Midbrain (tissue), 1 donor: ENCODE data around the gene MCM3.

Source experiments
- DNase-seq: peaks from one replicate; lab custom pipeline; 2025; lab: John Stamatoyannopoulos, UW

Gene MCM3

GRCh38 chr6:52284460-52285176, at the start of gene MCM3:
Gene MCM3 (minus strand): TSS chr6:52284742. CDS start chr6:52284674, 68 bp downstream.
- peak; percentile 100 for DNase-seq

GRCh38 chr6:52333840-52334200, 49.3 kb upstream of the MCM3 start:
- no peak for DNase-seq

GRCh38 chr6:52331793-52332457, 47.4 kb upstream of the MCM3 start:
- no peak for DNase-seq

GRCh38 chr6:52330470-52330869, 45.9 kb upstream of the MCM3 start:
- no peak for DNase-seq

- DNase-seq = no peak
These were observed 44.2 kb upstream of the MCM3 start for GRCh38 chr6:52328729-52329128.

GRCh38 chr6:52328303-52328662, 43.7 kb upstream of the MCM3 start:
- DNase-seq = no peak

GRCh38 chr6:52326540-52327364, 42.2 kb upstream of the MCM3 start:
- no peak for DNase-seq

- no peak for DNase-seq
These were observed 41.3 kb upstream of the MCM3 start for GRCh38 chr6:52325695-52326471.

GRCh38 chr6:52324189-52324588, 39.6 kb upstream of the MCM3 start:
- DNase-seq = no peak

- no peak for DNase-seq
These were observed 33.5 kb upstream of the MCM3 start for GRCh38 chr6:52317841-52318581.

GRCh38 chr6:52317211-52317610, 32.7 kb upstream of the MCM3 start:
- DNase-seq = no peak

GRCh38 chr6:52314752-52315151, 30.2 kb upstream of the MCM3 start:
- no peak for DNase-seq

GRCh38 chr6:52312461-52312860, 27.9 kb upstream of the MCM3 start:
- peak; percentile 47 for DNase-seq

GRCh38 chr6:52310932-52311331, 26.4 kb upstream of the MCM3 start:
- DNase-seq = peak; percentile 82

- no peak for DNase-seq
These were observed 23.4 kb upstream of the MCM3 start for GRCh38 chr6:52307900-52308372.

GRCh38 chr6:52306972-52307870, 22.7 kb upstream of the MCM3 start:
- DNase-seq = no peak

- DNase-seq = no peak
These were observed 21.6 kb upstream of the MCM3 start for GRCh38 chr6:52305948-52306767.

GRCh38 chr6:52305411-52305810, 20.9 kb upstream of the MCM3 start:
- DNase-seq = no peak

- DNase-seq = peak; percentile 29
These were observed 20.4 kb upstream of the MCM3 start for GRCh38 chr6:52304983-52305390.
